Neural cell (in vitro differentiated cells): ENCODE data around the gene CTCF. TPM values are rescaled to one million over a fixed set of nuclear protein-coding genes. Genes with fewer than 3 reads are reported as not detected.

Source experiments
- H2AFZ ChIP-seq: fragments of 200-600, 300-800 bp; sonication (generic), shearing (Covaris generic); 2 replicates; pipeline ENCODE4 v1.6.0; 2014; ENCODE audit warnings: low read depth, mild to moderate bottlenecking, antibody characterized with exemption, low read length, moderate library complexity
- H3F3A ChIP-seq: fragments of 200-600 bp; shearing (Covaris generic); 2 replicates; pipeline ENCODE4 v1.6.1; 2016; ENCODE audit warnings: mild to moderate bottlenecking, moderate library complexity, mixed read lengths, antibody characterized with exemption, low read length; ENCODE audit not compliant: insufficient read depth, poor library complexity, severe bottlenecking
- H3K27ac ChIP-seq: fragments of 200-600, 300-800 bp; sonication (generic), shearing (Covaris generic); 2 replicates; pipeline ENCODE4 v1.5.1; 2014; ENCODE audit warnings: mild to moderate bottlenecking, low read length, moderate library complexity
- H3K27me3 ChIP-seq: fragments of 300-800, 200-600 bp; sonication (generic), shearing (Covaris generic); 2 replicates; pipeline ENCODE4 v1.6.0; 2014; ENCODE audit warnings: mild to moderate bottlenecking, low read depth, low read length, moderate library complexity; ENCODE audit not compliant: insufficient read depth
- H3K36me3 ChIP-seq: fragments of 300-800, 200-600 bp; sonication (generic), shearing (Covaris generic); 2 replicates; pipeline ENCODE4 v1.5.1; 2014; ENCODE audit warnings: mild to moderate bottlenecking, antibody characterized with exemption, low read length, moderate library complexity; ENCODE audit not compliant: insufficient read depth
- H3K4me2 ChIP-seq: fragments of 300-800, 200-600 bp; sonication (generic), shearing (Covaris generic); 2 replicates; pipeline ENCODE4 v1.6.0; 2014; ENCODE audit warnings: mild to moderate bottlenecking, low read length
- H3K4me3 ChIP-seq: fragments of 300-800, 200-600 bp; sonication (generic), shearing (Covaris generic); 2 replicates; pipeline ENCODE4 v1.5.1; 2014; ENCODE audit warnings: mild to moderate bottlenecking, low read length, moderate library complexity
- H3K79me2 ChIP-seq: fragments of 200-600 bp; shearing (Covaris generic); replicated peaks from 2 replicates; pipeline ENCODE4 v1.6.0; 2014; ENCODE audit warnings: mild to moderate bottlenecking, low read length, moderate library complexity; ENCODE audit not compliant: insufficient read depth
- H3K9ac ChIP-seq: fragments of 300-800, 200-600 bp; sonication (generic), shearing (Covaris generic); 2 replicates; pipeline ENCODE4 v1.6.1; 2016; ENCODE audit warnings: mild to moderate bottlenecking, low read length, mixed read lengths
- H3K9me2 ChIP-seq: fragments of 200-600 bp; shearing (Covaris generic); 2 replicates; pipeline ENCODE4 v1.6.1; 2016; ENCODE audit warnings: mild to moderate bottlenecking, low read length, mixed read lengths; ENCODE audit not compliant: insufficient read depth
- H3K9me3 ChIP-seq: fragments of 200-600, 300-800 bp; sonication (generic), shearing (Covaris generic); 2 replicates; pipeline ENCODE4 v1.6.1; 2016; ENCODE audit warnings: mild to moderate bottlenecking, mixed run types, low read length, moderate library complexity, mixed read lengths
- H4K20me1 ChIP-seq: fragments of 200-600 bp; shearing (Covaris generic); 2 replicates; pipeline ENCODE4 v1.6.1; 2016; ENCODE audit warnings: mild to moderate bottlenecking, mixed run types; ENCODE audit not compliant: insufficient read depth
- EP300 ChIP-seq: fragments of 450-650 bp; conservative IDR thresholded peaks from 2 replicates; pipeline ENCODE4 v1.6.1; 2014; ENCODE audit warnings: antibody characterized with exemption, mild to moderate bottlenecking, moderate library complexity; ENCODE audit not compliant: poor library complexity, severe bottlenecking
- EZH2 ChIP-seq: fragments of 200-600, 300-800 bp; shearing (Covaris generic), sonication (generic); IDR thresholded peaks from 2 replicates; pipeline ENCODE4 v1.6.1; 2014; ENCODE audit warnings: antibody characterized with exemption, low read length, borderline replicate concordance, mild to moderate bottlenecking; ENCODE audit not compliant: insufficient read depth, poor library complexity, severe bottlenecking
- MXI1 ChIP-seq: fragments of 450-650 bp; conservative IDR thresholded peaks from 2 replicates; pipeline ENCODE4 v1.6.1; 2014; ENCODE audit warnings: antibody characterized with exemption, mild to moderate bottlenecking; ENCODE audit not compliant: poor library complexity, severe bottlenecking
- POLR2AphosphoS5 ChIP-seq: IDR thresholded peaks from 2 replicates; pipeline ENCODE4 v1.6.1; 2012
- RAD21 ChIP-seq: fragments of 450-650 bp; conservative IDR thresholded peaks from 2 replicates; pipeline ENCODE4 v1.6.1; 2014; ENCODE audit warnings: antibody characterized with exemption, mild to moderate bottlenecking, moderate library complexity
- SMC3 ChIP-seq: fragments of 450-650 bp; conservative IDR thresholded peaks from 2 replicates; pipeline ENCODE4 v1.6.1; 2014; ENCODE audit warnings: antibody characterized with exemption, mild to moderate bottlenecking, moderate library complexity; ENCODE audit not compliant: poor library complexity
- TAF1 ChIP-seq: IDR thresholded peaks from 2 replicates; pipeline ENCODE4 v1.6.1; 2012; ENCODE audit warnings: low read depth
- polyA plus RNA-seq: library from polyadenylated mRNA; depleted of rRNA; stranded (reverse); fragments of >200 nt; gene quantifications from 2 replicates; pipeline ENCODE4 v1.2.3, GENCODE V29; 2014
- TF ChIP-seq, protein P1 (sequence below): fragments of 450-650 bp; IDR thresholded peaks from 2 replicates; pipeline ENCODE4 v1.5.1; 2014; ENCODE audit warnings: antibody characterized with exemption, mild to moderate bottlenecking, moderate library complexity; ENCODE audit not compliant: poor library complexity, severe bottlenecking
- TF ChIP-seq, protein P2 (sequence below): IDR thresholded peaks from 2 replicates; pipeline ENCODE4 v1.6.1; 2012; ENCODE audit warnings: borderline replicate concordance

Gene CTCF
- polyA plus RNA-seq, 1 donor from 2014 or later: 42.8 TPM

GRCh38 chr16:67664258-67664657, 101.9 kb downstream of the CTCF start:
- Histone ChIP-seq H3K79me2 (peaks cover 7% of the 10 kb centered on the region), H3K4me3 (no peak overlapping the region), H3K36me3 (no peaks in the 10 kb centered on the region), H2AFZ (no peak overlapping the region), H3K27ac (no peak overlapping the region), H3K9ac (no peak overlapping the region), H3F3A (no peaks in the 10 kb centered on the region), H3K27me3 (no peaks in the 10 kb centered on the region), H3K9me2 (no peaks in the 10 kb centered on the region), H3K4me2 (no peak overlapping the region), H3K9me3 (no peaks in the 10 kb centered on the region), H4K20me1 (no peaks in the 10 kb centered on the region)
- TF ChIP-seq, protein P1, sequence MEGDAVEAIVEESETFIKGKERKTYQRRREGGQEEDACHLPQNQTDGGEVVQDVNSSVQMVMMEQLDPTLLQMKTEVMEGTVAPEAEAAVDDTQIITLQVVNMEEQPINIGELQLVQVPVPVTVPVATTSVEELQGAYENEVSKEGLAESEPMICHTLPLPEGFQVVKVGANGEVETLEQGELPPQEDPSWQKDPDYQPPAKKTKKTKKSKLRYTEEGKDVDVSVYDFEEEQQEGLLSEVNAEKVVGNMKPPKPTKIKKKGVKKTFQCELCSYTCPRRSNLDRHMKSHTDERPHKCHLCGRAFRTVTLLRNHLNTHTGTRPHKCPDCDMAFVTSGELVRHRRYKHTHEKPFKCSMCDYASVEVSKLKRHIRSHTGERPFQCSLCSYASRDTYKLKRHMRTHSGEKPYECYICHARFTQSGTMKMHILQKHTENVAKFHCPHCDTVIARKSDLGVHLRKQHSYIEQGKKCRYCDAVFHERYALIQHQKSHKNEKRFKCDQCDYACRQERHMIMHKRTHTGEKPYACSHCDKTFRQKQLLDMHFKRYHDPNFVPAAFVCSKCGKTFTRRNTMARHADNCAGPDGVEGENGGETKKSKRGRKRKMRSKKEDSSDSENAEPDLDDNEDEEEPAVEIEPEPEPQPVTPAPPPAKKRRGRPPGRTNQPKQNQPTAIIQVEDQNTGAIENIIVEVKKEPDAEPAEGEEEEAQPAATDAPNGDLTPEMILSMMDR: no peak
- TF ChIP-seq MXI1 (no peak), RAD21 (no peak), EP300 (no peak), POLR2AphosphoS5 (no peak), EZH2 (no peak), TAF1 (no peak)
- TF ChIP-seq, protein P2, sequence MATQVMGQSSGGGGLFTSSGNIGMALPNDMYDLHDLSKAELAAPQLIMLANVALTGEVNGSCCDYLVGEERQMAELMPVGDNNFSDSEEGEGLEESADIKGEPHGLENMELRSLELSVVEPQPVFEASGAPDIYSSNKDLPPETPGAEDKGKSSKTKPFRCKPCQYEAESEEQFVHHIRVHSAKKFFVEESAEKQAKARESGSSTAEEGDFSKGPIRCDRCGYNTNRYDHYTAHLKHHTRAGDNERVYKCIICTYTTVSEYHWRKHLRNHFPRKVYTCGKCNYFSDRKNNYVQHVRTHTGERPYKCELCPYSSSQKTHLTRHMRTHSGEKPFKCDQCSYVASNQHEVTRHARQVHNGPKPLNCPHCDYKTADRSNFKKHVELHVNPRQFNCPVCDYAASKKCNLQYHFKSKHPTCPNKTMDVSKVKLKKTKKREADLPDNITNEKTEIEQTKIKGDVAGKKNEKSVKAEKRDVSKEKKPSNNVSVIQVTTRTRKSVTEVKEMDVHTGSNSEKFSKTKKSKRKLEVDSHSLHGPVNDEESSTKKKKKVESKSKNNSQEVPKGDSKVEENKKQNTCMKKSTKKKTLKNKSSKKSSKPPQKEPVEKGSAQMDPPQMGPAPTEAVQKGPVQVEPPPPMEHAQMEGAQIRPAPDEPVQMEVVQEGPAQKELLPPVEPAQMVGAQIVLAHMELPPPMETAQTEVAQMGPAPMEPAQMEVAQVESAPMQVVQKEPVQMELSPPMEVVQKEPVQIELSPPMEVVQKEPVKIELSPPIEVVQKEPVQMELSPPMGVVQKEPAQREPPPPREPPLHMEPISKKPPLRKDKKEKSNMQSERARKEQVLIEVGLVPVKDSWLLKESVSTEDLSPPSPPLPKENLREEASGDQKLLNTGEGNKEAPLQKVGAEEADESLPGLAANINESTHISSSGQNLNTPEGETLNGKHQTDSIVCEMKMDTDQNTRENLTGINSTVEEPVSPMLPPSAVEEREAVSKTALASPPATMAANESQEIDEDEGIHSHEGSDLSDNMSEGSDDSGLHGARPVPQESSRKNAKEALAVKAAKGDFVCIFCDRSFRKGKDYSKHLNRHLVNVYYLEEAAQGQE: no peak

DNA sequence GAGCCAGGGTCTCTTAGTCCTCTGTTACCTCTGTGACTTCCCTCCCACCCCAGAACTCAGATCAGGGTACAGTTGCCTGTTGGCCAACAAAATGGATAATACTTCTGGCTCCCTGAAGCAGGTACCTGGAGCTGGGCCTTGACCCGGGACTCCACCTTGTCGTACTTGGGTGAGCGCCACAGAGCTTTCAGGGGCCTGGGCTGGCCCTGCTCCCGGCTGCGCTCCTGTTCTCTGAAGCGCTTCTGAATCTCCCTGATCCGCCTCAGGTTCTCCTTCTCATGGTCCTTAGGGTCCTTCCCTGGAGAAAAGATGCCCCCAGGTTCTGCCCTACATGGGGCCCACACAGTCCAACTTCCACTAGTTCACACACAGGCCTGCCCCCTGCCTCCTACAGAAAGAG, 102.5 kb downstream of the CTCF start:
- no peaks in the 10 kb centered on the region for H4K20me1 ChIP-seq
- no peak for TF ChIP-seq EZH2
- TF ChIP-seq, protein P1: no peak
- no peak for TF ChIP-seq TAF1
- TF ChIP-seq MXI1: no peak
- TF ChIP-seq POLR2AphosphoS5: no peak
- TF ChIP-seq EP300: no peak
- TF ChIP-seq, protein P2: no peak
- TF ChIP-seq RAD21: no peak
- no peak for TF ChIP-seq SMC3

More for the DNA sequence above, 102.5 kb downstream of the CTCF start:
- no peaks in the 10 kb centered on the region for H3F3A ChIP-seq
- H2AFZ ChIP-seq: no peak overlapping the region
- no peaks in the 10 kb centered on the region for H3K27me3 ChIP-seq
- H3K27ac ChIP-seq: no peak overlapping the region
- no peak overlapping the region for H3K9ac ChIP-seq
- H3K4me2 ChIP-seq: no peak overlapping the region
- no peaks in the 10 kb centered on the region for H3K9me2 ChIP-seq
- no peaks in the 10 kb centered on the region for H3K36me3 ChIP-seq
- no peaks in the 10 kb centered on the region for H3K9me3 ChIP-seq
- no peak overlapping the region for H3K4me3 ChIP-seq
- peaks cover 3% of the 10 kb centered on the region for H3K79me2 ChIP-seq
